HFFc6 (cell line): Measurements from ENCODE around the gene PGM5. TPM values are rescaled to one million over a fixed set of nuclear protein-coding genes. Genes with fewer than 3 reads are reported as not detected.

Experiments
- DNase-seq: peaks from one replicate; pipeline ENCODE4 v3.0.0-alpha.2; 2018
- H3K27ac Mint-ChIP-seq: 2 replicates; pipeline ENCODE4 v1.8.0; 2020; ENCODE audit warnings: mild to moderate bottlenecking, mixed read lengths
- H3K27me3 Mint-ChIP-seq: 2 replicates; pipeline ENCODE4 v1.8.0; 2021; ENCODE audit warnings: mild to moderate bottlenecking, moderate library complexity, mixed read lengths; ENCODE audit not compliant: insufficient read depth
- H3K36me3 Mint-ChIP-seq: 2 replicates; pipeline ENCODE4 v1.8.0; 2021; ENCODE audit warnings: low read depth, mixed read lengths
- H3K4me1 Mint-ChIP-seq: 2 replicates; pipeline ENCODE4 v1.8.0; 2020; ENCODE audit warnings: low read depth, mixed read lengths
- H3K4me3 Mint-ChIP-seq: 2 replicates; pipeline ENCODE4 v1.8.0; 2020; ENCODE audit warnings: mild to moderate bottlenecking, moderate library complexity, mixed read lengths
- H3K9me3 Mint-ChIP-seq: 2 replicates; pipeline ENCODE4 v1.8.0; 2020; ENCODE audit warnings: mild to moderate bottlenecking, mixed read lengths
- total RNA-seq, 6 experiments: library from RNA; stranded (reverse); fragmentation: NEBNext Ultra II Directional; extraction: Animal tissue kit (Norgen Biotek cat#: 25700); gene quantifications; 2 replicates in 1 of 6; 3 replicates in 5 of 6; pipeline ENCODE4 v1.2.3, GENCODE V29; 2021
- TF ChIP-seq, protein P1 (sequence below): fragments of 200-600 bp; sonication (generic); IDR thresholded peaks from 2 replicates; pipeline ENCODE4 v1.5.0; 2021; ENCODE audit warnings: antibody characterized with exemption, mild to moderate bottlenecking

PGM5 gene
- total RNA-seq, 6 experiments from 2014 or later = 0.24 to 0.85 (median 0.35) TPM; not detected in 1

DNA sequence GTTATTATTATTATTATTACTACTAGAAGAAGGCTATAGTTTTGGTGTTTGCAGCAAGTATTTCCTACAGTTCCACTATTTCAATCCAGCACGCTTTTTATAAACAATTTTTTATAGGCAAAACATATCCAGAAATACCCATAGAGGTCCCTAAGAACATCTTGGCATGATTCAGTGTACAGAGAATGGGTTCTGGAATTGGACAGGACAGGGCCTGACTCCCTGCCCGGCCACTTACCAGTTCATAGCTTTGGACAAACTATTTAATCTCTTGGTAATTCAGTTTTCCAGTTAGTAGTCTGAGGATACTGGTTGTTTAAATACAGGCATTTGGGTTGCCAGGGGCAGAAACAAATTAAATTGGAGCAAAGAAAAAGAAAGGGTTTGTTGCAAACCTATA lies 91.2 kb downstream of the PGM5 start:
- peaks cover 7% of the 10 kb centered on the region for H3K9me3 Mint-ChIP-seq
- TF ChIP-seq, protein P1, sequence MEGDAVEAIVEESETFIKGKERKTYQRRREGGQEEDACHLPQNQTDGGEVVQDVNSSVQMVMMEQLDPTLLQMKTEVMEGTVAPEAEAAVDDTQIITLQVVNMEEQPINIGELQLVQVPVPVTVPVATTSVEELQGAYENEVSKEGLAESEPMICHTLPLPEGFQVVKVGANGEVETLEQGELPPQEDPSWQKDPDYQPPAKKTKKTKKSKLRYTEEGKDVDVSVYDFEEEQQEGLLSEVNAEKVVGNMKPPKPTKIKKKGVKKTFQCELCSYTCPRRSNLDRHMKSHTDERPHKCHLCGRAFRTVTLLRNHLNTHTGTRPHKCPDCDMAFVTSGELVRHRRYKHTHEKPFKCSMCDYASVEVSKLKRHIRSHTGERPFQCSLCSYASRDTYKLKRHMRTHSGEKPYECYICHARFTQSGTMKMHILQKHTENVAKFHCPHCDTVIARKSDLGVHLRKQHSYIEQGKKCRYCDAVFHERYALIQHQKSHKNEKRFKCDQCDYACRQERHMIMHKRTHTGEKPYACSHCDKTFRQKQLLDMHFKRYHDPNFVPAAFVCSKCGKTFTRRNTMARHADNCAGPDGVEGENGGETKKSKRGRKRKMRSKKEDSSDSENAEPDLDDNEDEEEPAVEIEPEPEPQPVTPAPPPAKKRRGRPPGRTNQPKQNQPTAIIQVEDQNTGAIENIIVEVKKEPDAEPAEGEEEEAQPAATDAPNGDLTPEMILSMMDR = no peak
- no peak for DNase-seq
- H3K4me1 Mint-ChIP-seq = no peaks in the 10 kb centered on the region
- no peak overlapping the region for H3K27ac Mint-ChIP-seq
- no peak overlapping the region for H3K4me3 Mint-ChIP-seq
- peaks cover 1% of the 10 kb centered on the region; the same call in 1 of the 2 replicates for H3K27me3 Mint-ChIP-seq
- H3K36me3 Mint-ChIP-seq = no peaks in the 10 kb centered on the region

DNA sequence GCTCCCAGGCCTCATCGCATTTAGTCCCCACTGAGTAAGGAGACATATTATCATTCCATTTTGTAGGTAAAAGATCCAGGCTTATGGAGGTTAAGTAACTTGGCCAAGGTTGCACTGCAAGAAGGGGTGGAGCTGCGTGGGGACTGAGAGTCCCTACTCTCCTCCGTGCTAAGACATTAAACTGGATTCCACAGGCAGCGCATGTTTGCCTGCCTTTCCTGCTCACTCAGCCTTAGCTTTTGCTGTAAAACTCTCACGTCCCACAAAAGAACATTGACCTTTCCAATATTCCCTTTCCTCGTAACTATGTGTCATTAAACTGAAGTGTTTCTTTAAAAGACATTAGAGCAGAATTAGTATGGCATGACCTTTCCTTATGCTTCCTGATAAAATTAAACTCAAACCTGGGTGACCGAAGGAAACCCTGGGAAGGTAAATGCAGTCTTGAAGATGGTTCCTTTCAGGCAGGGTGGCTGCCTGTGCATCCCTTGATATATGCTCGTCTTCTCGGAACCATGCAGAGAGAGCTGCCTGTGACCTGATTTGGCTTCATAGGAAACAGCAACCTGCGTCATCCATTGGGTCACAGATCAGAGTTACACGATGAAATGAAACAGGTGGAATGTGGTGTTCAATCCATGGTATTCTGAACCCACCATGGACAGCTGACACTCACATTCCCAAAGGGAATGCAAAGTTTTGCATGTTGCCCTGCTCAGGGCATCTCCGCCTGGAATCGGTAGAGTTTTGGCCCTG lies 98.3 kb downstream of the PGM5 start:
- no peak overlapping the region for H3K4me3 Mint-ChIP-seq
- H3K27ac Mint-ChIP-seq = no peak overlapping the region
- H3K27me3 Mint-ChIP-seq = no peaks in the 10 kb centered on the region
- H3K4me1 Mint-ChIP-seq = no peaks in the 10 kb centered on the region
- no peak for DNase-seq
- H3K36me3 Mint-ChIP-seq = no peaks in the 10 kb centered on the region
- H3K9me3 Mint-ChIP-seq = peaks cover 11% of the 10 kb centered on the region
- TF ChIP-seq, protein P1 = no peak

DNA sequence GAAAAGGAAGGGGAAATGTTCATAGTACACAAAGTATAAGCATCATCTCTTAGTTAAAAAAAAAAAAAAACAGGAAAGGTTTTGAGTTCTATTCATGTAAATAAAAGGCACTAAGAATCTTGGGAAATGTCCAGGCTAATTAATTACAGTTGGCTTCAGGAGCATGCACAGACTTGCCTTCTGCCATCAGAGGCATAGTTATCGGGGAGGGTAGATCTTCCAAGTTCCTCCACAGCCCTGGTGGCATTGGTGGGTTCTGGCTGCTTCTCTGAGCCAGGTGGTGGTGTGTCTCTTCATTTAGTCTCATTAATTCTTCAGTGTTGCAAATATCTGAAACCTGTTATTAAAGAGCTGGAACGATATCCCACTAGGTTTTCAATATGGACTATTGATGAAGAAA lies 99.0 kb downstream of the PGM5 start:
- Mint-ChIP-seq H3K36me3 (no peaks in the 10 kb centered on the region), H3K9me3 (peaks cover 11% of the 10 kb centered on the region; the same call in 1 of the 2 replicates), H3K27me3 (no peaks in the 10 kb centered on the region), H3K4me3 (no peak overlapping the region), H3K27ac (no peak overlapping the region), H3K4me1 (no peaks in the 10 kb centered on the region)
- no peak for DNase-seq
- TF ChIP-seq, protein P1 = no peak

DNA sequence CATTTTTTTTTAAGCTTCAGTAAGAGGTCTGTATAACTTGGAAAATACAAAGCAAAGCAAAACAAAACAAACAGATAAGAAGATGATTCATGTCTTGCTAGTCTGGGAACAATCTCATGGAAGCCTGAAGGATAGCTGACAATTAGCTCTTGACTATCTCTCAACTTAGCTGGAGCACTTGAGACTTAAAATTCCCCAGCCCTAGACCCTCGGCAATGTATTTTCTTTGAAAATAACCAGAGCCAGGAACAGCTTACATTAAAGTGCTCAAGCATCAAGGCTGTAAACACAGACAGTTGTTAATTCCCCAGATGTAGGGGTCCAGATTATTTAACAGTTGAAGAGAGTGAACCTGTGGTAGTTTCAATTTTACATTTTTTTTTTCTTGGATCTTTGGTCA lies 101.4 kb downstream of the PGM5 start:
- no peaks in the 10 kb centered on the region for H3K27me3 Mint-ChIP-seq
- TF ChIP-seq, protein P1 = no peak
- no peak overlapping the region for H3K4me3 Mint-ChIP-seq
- H3K36me3 Mint-ChIP-seq = no peaks in the 10 kb centered on the region
- H3K27ac Mint-ChIP-seq = no peak overlapping the region
- DNase-seq = no peak
- H3K9me3 Mint-ChIP-seq = peaks cover 15% of the 10 kb centered on the region; the same call in 1 of the 2 replicates
- H3K4me1 Mint-ChIP-seq = no peaks in the 10 kb centered on the region

DNA sequence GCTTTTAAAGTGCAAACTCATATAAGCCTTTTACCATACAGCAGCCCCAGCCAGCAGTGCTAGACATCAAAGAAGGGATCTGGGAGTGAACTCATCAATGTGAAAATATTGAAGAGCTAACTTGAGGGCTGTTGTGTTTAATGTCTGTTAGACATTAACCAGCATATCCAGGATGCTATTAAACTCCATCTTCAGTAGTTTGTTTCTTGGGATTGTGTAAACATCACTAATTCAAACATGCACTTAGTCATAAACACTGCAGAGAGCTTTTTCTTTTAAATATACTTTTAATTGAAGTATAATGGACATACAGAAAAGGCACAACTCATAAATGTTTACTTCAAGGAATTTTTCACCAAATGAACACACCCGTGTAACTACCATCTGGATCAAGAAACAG lies 102.5 kb downstream of the PGM5 start:
- Mint-ChIP-seq H3K4me1 (no peaks in the 10 kb centered on the region), H3K27me3 (no peaks in the 10 kb centered on the region), H3K36me3 (no peaks in the 10 kb centered on the region), H3K27ac (no peak overlapping the region), H3K4me3 (no peak overlapping the region), H3K9me3 (peaks cover 20% of the 10 kb centered on the region; the same call in 1 of the 2 replicates)
- TF ChIP-seq, protein P1 = no peak
- DNase-seq = no peak
